T-helper 17 cell (primary cell): Measurements from ENCODE around the gene DDX39B. TPM values are rescaled to one million over a fixed set of nuclear protein-coding genes. Genes with fewer than 3 reads are reported as not detected.
"Not testable (repeated sequence)": the region's sequence is repeated elsewhere in the genome, so short reads cannot be mapped to it uniquely, and the experiment has no call there.

ENCODE experiments used
- ATAC-seq: fragments of 150-1000 bp; cut with Tn5 transposase; 2 replicates; pipeline ENCODE4 v1.10.0; 2021; ENCODE audit warnings: mild to moderate bottlenecking, moderate library complexity
- DNase-seq, 3 donors: peaks; one replicate each; pipeline versions ENCODE4 v3.0.0 to v3.0.0-alpha.2; 2020 to 2021
- H3K9me3 ChIP-seq: one replicate; pipeline ENCODE4 v1.7.0; 2013; ENCODE audit warnings: low read length, mild to moderate bottlenecking; ENCODE audit not compliant: control insufficient read depth, poor library complexity, severe bottlenecking
- H3K27ac Mint-ChIP-seq: one replicate; pipeline ENCODE4 v1.8.0; 2022; ENCODE audit warnings: mild to moderate bottlenecking, moderate library complexity, mixed read lengths
- H3K27me3 Mint-ChIP-seq: one replicate; pipeline ENCODE4 v1.8.0; 2022; ENCODE audit warnings: mixed read lengths
- H3K36me3 Mint-ChIP-seq: one replicate; pipeline ENCODE4 v1.8.0; 2022; ENCODE audit warnings: low read depth, mixed read lengths
- H3K4me1 Mint-ChIP-seq: one replicate; pipeline ENCODE4 v1.8.0; 2022; ENCODE audit warnings: mild to moderate bottlenecking, mixed read lengths
- H3K4me3 Mint-ChIP-seq: one replicate; pipeline ENCODE4 v1.8.0; 2022; ENCODE audit warnings: mild to moderate bottlenecking, moderate library complexity, mixed read lengths
- total RNA-seq, 4 donors: library from RNA in 2 of 4; stranded (reverse) in 2 of 4; gene quantifications; one replicate each; pipeline ENCODE4 v1.2.3 and lab custom pipeline; 2022 to 2026

The DDX39B gene
- total RNA-seq, 2 donors from 2014 or later: 496 to 507 TPM

DNA sequence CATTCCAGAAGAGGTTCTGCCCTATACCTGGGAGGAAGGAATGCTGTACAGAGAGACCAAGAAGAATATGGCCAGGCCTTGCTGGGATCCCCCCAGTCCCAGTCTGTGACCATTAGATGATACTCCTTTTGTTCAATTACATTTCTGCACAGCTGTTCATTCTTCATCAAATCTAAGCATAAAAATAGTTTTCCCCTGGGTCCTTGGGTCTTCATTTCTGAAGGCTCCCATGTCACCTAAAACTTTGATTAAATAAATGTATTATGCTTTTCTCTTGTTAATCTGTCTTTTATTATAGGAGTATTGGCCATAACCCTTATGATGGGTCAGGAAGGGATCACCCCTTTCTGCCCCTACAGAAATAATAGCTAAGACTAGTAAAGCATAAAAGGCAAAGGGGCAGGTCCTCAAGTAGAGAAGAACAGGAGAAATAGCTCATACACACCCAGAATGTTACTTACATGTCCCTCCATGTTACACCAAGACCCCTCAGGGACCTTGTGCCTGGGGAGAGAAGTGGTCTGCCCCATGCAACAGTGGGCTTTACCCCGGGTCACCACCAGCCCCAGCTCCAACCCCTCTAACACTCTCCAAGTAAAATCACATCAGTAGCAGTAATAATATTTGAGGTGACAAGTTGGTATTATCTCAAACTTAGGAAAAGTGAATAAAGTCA, 28.2 kb upstream of the DDX39B start:
- Mint-ChIP-seq H3K27me3 (no peaks in the 10 kb centered on the region), H3K36me3 (peaks cover 6% of the 10 kb centered on the region), H3K4me3 (peak overlapping the region; percentile 33), H3K4me1 (peaks cover 72% of the 10 kb centered on the region), H3K27ac (peak overlapping the region; percentile 99)
- no peaks in the 10 kb centered on the region for H3K9me3 ChIP-seq
- no peak for DNase-seq
- ATAC-seq: no peak

DNA sequence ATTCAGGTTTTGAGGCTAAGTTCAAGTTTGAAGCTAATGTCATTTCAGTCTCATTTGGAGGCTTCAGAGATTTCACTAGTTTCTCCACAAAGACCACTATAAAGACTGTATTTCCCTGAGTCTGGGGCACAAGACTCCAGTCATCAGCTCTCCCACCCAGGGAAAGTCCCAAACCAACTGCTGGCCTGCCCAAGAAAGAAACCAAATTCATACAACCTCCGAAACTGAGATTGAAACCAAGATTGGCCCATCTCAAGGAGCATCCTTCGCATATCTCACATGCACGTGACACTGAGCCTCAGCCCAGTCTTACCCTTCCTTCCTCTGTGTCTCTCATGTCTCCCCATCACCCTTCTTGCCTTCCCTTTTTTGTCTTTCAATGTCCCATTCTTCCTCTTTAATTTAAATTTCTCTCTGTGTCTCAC, 26.7 kb upstream of the DDX39B start:
- ATAC-seq (peak; percentile 76), DNase-seq (peak; percentile 40 to 67 (median 50))
- Mint-ChIP-seq H3K4me3 (peak overlapping the region; percentile 89), H3K4me1 (peaks cover 71% of the 10 kb centered on the region), H3K36me3 (peaks cover 12% of the 10 kb centered on the region), H3K27me3 (no peaks in the 10 kb centered on the region), H3K27ac (peak overlapping the region; percentile 99)
- H3K9me3 ChIP-seq: no peaks in the 10 kb centered on the region

DNA sequence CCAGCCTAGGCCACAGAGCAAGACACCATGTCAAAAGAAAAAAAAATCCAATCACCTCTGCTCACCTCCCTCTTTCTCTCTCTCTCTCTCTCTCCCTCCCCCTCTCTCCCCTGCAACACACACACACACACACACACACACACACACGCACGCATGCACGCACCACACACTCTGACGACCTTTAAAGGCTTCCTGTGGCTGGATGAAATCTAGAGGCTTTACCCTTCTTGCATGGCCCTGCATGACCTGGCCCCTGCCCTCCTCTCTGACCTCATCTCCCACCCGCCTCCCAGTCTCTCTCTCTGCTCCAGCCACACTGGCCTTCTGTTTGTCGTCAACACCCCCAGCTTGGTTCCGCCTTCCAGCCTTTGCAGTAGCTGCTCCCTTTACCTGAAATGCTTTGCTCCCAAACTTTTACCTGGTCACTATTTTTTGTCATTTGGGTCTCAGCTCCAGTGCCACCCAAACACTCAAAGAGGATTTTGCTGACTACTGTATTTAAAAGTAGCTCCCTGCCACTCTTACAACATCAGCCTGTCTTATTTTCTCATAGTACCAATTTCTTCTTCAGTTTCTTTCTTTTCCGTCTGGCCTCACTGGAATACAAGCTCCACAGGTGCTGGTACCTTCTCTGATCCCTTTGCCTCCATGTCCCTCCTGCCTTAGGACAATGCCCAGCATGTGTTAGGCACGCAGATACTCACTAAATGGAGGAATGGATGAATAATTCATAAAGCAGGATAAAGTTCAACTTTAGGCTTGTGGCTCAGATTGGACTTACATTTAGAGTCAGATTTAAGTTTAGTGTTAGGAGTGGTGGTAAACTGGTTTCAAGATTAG, 25.9 kb upstream of the DDX39B start:
- DNase-seq (no peak), ATAC-seq (no peak)
- no peaks in the 10 kb centered on the region for H3K9me3 ChIP-seq
- H3K4me3 Mint-ChIP-seq: peak overlapping the region; percentile 89
- H3K27ac Mint-ChIP-seq: peak overlapping the region; percentile 99
- peaks cover 69% of the 10 kb centered on the region for H3K4me1 Mint-ChIP-seq
- H3K36me3 Mint-ChIP-seq: peaks cover 10% of the 10 kb centered on the region
- H3K27me3 Mint-ChIP-seq: no peaks in the 10 kb centered on the region

DNA sequence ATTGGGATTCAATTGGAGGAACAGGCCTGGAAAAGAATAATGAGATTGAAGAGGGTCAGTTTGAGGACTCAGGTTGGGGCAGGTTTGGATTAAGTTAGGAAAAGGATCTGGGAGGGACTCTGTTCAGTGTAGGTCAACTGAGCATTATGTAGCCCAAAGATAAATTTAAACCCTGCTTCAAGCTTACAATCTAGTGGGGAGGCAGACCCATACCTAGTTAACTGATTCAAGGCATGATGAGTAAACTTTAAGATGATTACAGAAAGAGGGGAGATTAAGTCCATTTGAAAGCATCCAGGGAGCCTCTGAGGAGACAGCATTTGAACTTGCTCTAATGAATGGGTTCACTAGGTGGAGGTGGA, 18.9 kb upstream of the DDX39B start:
- DNase-seq (no peak), ATAC-seq (no peak)
- Mint-ChIP-seq H3K4me1 (peaks cover 66% of the 10 kb centered on the region), H3K27me3 (no peaks in the 10 kb centered on the region), H3K36me3 (peaks cover 14% of the 10 kb centered on the region), H3K27ac (peak overlapping the region; percentile 95), H3K4me3 (peak overlapping the region; percentile 94)
- H3K9me3 ChIP-seq: no peaks in the 10 kb centered on the region

DNA sequence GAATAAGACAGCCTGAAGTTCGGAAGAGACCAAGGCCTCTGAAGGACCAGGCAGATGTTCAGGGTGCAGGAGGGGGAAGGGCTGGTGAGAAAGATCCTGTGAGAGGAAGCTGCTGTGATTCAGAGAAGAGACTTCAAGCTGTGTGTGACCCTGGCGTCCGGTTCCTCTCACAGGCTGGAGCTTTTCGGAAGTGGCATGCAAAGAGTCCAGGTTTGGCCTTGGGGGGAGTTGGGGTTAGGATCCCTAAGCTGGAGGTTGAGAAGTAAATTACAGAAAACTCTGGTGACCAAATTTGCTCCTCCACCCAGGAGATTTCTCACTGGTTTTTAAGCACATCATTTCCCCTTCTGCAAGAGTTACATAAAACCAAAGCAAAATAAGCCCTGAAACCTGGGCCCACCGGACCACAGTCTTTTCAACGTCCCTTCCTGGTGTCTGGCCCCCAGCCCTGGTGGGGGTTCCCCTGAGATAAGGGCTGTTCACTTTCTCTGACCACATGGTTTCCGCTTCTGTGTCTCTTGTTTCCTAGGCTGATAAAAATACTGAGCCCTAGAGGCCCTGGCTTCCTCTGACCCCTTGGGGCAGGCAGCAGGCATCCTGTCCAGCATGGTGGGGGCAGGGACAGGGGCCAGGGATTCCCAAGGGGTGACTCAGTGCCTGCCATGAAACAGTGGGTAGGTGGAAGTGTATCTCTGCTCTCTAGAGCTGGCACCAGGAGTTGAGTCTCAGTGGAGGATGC, 18.3 kb upstream of the DDX39B start:
- ATAC-seq (peak; percentile 65), DNase-seq (no peak)
- Mint-ChIP-seq H3K27me3 (no peaks in the 10 kb centered on the region), H3K27ac (peak overlapping the region; percentile 95), H3K4me3 (peak overlapping the region; percentile 94), H3K36me3 (peaks cover 14% of the 10 kb centered on the region), H3K4me1 (peaks cover 60% of the 10 kb centered on the region)
- H3K9me3 ChIP-seq: no peaks in the 10 kb centered on the region

DNA sequence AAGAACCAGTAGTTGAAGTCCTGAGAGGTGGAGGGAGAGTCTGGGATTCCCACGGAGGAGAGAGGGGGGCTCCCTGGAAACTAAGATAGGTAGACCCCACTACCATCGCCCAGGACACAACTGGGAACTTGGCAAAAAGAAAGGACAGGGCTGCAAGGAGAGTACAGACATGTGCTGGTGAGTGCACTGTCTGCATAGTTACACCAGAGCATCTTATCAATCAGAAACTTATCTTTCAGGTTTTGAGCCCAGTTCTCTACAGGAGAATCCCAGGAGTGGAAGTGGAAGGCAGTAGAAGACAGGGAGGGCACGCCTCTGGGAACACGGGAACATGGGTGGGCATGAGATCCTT, 17.8 kb upstream of the DDX39B start:
- Mint-ChIP-seq H3K36me3 (peaks cover 10% of the 10 kb centered on the region), H3K27ac (peak overlapping the region; percentile 95), H3K27me3 (no peaks in the 10 kb centered on the region), H3K4me3 (peak overlapping the region; percentile 94), H3K4me1 (peaks cover 57% of the 10 kb centered on the region)
- DNase-seq (no peak), ATAC-seq (peak; percentile 23)
- no peaks in the 10 kb centered on the region for H3K9me3 ChIP-seq

DNA sequence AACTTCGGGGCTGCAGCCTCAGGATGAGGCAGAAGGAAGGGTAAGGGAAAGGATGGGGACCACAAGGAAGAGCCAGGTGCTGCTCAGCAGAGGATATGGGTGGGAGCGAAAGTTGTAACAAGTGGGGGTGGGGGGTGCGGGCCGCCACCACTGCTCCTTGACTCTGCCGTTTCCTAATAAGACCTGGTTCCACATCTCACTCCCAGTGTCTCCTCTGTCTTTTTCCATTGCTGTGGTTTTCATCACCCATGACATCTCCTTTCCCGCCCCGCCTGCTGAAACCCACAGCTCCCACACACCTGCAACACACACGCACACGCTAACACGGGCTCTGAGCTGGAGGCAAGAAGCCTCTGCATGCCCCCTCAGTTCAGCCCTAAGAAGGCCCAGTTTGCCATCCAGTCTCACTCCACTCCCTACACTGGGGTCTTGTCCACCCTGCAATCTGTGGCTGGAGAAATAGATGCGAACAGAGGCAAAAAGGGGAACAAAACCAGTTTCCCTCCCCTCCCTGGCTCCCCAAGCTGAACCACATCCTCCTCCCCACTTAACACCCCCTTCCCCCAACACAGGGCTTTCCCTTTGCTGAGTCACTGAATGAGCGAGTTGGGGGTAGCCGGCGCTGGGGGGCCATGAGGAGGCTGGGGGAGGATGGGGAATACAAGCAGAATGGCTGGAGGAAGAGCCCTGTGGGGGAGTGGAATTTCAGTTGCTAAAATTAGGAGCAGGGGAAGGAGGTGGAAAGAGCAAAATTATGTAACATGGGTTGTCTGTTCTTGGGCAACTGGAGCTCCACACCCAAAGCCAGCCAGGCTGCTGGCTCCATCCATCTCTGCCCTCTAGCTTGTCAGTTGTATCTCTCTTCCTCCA, 17.1 kb upstream of the DDX39B start:
- peaks cover 9% of the 10 kb centered on the region for H3K36me3 Mint-ChIP-seq

DNA sequence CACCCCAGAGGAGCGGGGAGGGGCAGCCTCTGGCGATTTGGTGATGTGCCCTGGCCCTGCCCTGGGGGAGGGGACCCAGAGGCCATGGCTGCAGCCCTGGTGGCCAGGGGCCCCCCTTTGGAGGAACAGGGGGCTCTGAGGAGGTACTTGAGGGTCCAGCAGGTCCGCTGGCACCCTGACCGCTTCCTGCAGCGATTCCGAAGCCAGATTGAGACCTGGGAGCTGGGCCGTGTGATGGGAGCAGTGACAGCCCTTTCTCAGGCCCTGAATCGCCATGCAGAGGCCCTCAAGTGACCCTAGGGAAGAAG, 16.5 kb upstream of the DDX39B start:
- peak overlapping the region; percentile 94 for H3K4me3 Mint-ChIP-seq

More for the DNA sequence above, 17.1 kb upstream of the DDX39B start:
- Mint-ChIP-seq H3K4me3 (peak overlapping the region; percentile 94), H3K27ac (peak overlapping the region; percentile 95), H3K27me3 (no peaks in the 10 kb centered on the region), H3K4me1 (peaks cover 53% of the 10 kb centered on the region)
- ATAC-seq: peak; percentile 83
- no peaks in the 10 kb centered on the region for H3K9me3 ChIP-seq
- DNase-seq: peak; percentile 32 to 63 (median 44)

DNA sequence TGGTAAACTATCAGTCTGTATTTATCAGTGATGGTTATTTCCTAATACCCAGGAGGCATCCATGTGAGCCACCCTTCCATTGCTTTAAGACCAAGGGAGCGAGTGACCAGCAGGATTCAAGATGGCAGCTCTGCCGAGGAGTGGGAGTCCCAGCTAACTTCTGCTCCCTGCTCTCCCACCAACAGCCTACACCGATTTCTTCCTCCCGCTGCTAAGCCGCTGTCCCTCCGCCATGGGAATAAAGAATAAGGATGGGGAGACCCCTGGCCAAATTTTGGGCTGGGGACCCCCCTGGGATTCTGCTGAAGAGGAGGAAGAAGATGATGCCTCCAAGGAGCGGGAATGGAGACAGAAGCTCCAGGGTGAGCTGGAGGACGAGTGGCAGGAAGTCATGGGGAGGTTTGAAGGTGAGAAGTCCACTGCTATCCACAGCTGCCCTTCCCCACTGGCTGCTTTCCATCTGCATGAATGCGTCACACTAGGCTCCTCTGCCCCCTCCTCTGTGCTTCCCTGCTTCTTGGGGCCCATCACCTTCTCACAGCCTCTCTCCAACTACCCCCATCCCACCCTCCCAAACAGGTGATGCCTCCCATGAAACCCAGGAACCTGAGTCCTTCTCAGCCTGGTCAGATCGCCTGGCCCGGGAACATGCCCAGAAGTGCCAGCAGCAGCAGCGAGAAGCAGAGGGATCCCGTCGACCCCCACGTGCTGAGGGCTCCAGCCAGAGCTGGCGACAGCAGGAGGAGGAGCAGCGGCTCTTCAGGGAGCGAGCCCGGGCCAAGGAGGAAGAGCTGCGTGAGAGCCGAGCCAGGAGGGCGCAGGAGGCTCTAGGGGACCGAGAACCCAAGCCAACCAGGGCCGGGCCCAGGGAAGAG, 15.9 kb upstream of the DDX39B start:
- Mint-ChIP-seq H3K27ac (peak overlapping the region; percentile 95), H3K4me1 (peaks cover 47% of the 10 kb centered on the region), H3K4me3 (peak overlapping the region; percentile 94)

More for the DNA sequence above, 16.5 kb upstream of the DDX39B start:
- peaks cover 51% of the 10 kb centered on the region for H3K4me1 Mint-ChIP-seq
- peak overlapping the region; percentile 95 for H3K27ac Mint-ChIP-seq
- ATAC-seq (no peak), DNase-seq (no peak)
- no peaks in the 10 kb centered on the region for H3K27me3 Mint-ChIP-seq
- no peaks in the 10 kb centered on the region for H3K9me3 ChIP-seq
- peaks cover 8% of the 10 kb centered on the region for H3K36me3 Mint-ChIP-seq

DNA sequence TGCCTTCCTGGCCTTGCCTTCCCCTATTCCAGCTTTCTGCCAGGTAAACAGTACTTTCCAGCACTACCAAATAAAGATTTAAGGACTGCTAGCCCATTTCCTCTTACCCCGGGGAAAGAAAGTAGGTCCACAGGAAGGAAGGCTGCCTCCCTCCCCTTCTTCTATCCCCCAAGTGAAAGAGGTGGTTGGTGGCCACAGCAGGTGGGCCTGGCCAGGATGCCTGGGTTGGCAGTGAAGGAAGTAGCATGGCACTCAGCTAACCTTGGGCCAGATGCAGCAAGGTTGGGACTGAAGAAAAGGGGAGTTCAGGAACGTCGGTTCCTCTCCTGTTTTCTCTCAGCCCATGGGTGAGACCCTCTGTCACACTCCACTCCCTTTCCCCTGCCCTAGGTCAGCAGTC, 14.5 kb upstream of the DDX39B start:
- H3K9me3 ChIP-seq: no peaks in the 10 kb centered on the region
- DNase-seq: no peak
- peak overlapping the region; percentile 58 for H3K4me3 Mint-ChIP-seq
- peak overlapping the region; percentile 45 for H3K27ac Mint-ChIP-seq
- no peak for ATAC-seq
- H3K36me3 Mint-ChIP-seq: peaks cover 5% of the 10 kb centered on the region
- H3K27me3 Mint-ChIP-seq: no peaks in the 10 kb centered on the region
- H3K4me1 Mint-ChIP-seq: peaks cover 41% of the 10 kb centered on the region

More for the DNA sequence above, 15.9 kb upstream of the DDX39B start:
- no peak for DNase-seq
- Mint-ChIP-seq H3K36me3 (peaks cover 8% of the 10 kb centered on the region), H3K27me3 (no peaks in the 10 kb centered on the region)
- no peaks in the 10 kb centered on the region for H3K9me3 ChIP-seq
- no peak for ATAC-seq

DNA sequence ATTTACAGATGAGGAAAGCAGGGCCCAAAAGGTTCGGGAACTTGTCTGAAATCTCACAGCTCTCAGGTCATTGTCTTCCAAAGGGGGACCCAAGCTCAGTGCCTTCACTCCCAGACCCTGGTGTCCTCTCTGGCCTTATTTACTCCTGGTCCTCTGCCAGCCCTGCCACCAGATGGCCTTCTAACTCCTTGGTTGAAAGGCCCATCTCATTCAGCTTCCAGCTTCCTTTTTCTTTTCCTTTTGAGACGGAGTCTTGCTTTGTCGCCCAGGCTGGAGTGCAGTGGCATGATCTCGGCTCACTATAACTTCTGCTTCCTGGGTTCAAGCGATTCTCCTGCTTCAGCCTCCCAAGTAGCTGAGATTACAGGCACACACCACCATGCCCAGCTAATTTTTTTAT, 9.6 kb upstream of the DDX39B start:
- not testable (repeated sequence) for H3K27ac Mint-ChIP-seq, H3K27me3 Mint-ChIP-seq, H3K36me3 Mint-ChIP-seq, H3K4me3 Mint-ChIP-seq, H3K9me3 ChIP-seq
- H3K4me1 Mint-ChIP-seq: peaks cover 21% of the 10 kb centered on the region
- DNase-seq (peak; percentile 39 to 54 (median 53)), ATAC-seq (peak; percentile 18)

DNA sequence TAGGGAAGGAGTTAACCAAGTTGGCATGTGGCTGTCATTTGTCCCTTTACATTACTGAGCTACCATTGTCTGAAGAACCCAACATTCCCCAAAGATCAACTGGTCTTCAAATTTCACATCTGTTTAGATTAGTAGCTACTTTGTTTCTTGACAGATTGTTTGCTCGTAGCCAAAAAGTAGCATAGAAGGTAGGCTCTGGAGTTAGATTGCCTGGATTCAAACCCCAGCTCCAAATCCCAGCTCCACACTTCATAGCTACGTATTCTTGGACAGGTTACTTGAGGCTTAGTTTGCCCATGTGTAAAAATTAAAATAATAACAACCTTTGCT, 6.7 kb upstream of the DDX39B start:
- no peaks in the 10 kb centered on the region for H3K9me3 ChIP-seq
- DNase-seq (no peak), ATAC-seq (no peak)
- no peaks in the 10 kb centered on the region for H3K27me3 Mint-ChIP-seq
- H3K4me3 Mint-ChIP-seq: peak overlapping the region; percentile 98
- H3K4me1 Mint-ChIP-seq: peaks cover 24% of the 10 kb centered on the region
- peak overlapping the region; percentile 94 for H3K27ac Mint-ChIP-seq
- no peaks in the 10 kb centered on the region for H3K36me3 Mint-ChIP-seq
